RCC 7860 (cell line): Measurements from ENCODE around the gene SLC6A3.
"Not testable (repeated sequence)": the region's sequence is repeated elsewhere in the genome, so short reads cannot be mapped to it uniquely, and the experiment has no call there.

Experiments
- DNase-seq: peaks from one replicate; pipeline ENCODE4 v3.0.0-alpha.2; 2015; ENCODE audit warnings: low spot score
- FAIRE-seq: peaks from 2 replicates; lab custom pipeline; 2012; peaks lifted over from hg19 to GRCh38; lab: Jason Lieb, UNC

The SLC6A3 gene

DNA sequence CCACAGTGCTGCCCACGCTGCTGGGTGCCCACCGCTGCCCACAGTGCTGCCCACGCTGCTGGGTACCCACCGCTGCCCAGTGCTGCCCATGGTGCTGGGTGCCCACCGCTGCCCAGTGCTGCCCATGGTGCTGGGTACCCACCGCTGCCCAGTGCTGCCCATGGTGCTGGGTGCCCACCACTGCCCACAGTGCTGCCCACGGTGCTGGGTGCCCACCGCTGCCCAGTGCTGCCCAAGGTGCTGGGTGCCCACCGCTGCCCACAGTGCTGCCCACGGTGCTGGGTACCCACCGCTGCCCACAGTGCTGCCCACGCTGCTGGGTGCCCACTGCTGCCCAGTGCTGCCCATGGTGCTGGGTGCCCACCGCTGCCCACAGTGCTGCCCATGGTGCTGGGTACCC, 22.7 kb downstream of the SLC6A3 start:
- FAIRE-seq, DNase-seq: not testable (repeated sequence)

GRCh38 chr5:1421521-1422341, 23.5 kb downstream of the SLC6A3 start:
- no peak for DNase-seq
- no peak for FAIRE-seq

DNA sequence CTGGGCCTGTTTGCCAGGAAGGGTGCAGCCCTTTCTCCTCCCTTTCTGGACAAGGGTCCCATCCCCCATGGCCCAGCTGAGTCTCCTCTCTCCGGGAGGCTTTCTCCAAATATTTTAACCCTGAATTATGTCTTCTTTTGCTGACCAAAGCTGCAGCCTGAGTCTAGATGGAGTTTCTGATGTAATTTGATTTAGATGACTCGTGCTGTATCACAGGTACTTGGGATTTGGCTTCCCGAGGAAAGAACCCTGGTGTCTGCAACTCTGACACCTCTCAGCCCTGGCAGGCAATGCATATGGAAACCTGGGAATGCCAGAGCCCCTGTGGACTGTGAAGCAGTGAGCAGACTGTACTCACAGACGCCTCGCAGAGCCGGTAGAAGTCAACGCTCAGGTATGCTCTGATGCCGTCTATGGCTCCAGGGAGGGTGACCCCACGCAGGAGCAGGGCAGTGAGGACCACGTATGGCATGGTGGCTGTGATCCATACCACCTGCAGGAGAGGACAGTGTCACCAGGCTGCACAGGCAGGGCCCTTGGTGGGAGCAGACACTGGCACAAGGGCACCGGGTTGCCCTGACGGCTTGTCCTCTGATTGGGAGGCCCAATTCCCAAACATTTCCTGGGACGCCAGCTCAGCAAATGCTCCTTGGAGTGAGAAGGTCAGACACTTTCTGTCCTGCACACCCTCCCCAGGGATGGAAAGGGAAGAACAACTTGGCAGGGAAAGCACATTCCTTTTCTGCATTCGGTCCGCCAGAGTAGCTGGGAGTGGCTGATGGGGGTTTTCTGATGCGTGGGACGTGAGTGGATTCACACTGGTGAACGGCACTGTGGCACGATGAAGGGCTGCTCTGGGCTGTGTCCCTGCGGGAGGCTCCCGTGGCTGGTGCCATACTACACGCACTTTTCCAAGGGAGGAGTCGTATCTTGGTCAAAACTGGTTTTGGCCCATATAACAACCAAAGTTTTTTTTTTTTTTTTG, 24.7 kb downstream of the SLC6A3 start:
- DNase-seq, result no peak
- no peak for FAIRE-seq

DNA sequence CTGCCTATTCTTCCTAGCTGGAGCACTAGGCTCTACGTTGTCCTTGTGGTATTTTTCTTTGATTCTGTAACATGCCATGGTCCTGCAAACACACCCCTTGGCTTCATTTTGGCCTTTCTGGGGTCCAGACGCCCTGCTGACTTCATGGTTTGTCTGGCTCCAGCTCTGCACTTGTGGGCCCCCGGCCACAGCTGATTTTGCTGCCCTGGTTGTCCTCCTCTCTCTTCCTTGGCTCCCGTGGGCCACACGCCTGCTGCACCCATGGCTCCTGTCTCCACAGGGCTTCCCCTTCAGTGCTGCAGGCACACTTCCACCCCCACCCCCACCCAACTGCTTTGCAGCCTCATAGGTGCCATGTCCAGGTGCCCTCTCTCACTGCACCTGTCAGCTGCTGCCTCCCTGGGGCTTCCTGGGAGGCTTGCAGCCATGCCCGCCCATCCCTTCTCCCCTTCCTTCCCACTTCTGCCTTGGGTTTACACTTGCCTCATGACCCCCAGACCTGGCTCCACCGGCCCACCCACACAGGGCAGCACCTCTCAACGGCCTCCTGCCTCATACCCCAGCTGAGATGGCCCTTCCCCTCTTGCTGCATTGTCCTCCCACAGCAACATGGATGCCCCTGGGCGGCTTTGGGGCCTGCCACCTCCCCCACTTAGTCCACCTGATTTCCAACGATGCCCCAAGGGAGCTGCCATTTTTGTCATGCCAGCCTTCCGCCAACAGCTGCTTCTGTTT, 25.6 kb downstream of the SLC6A3 start:
- FAIRE-seq (no peak), DNase-seq (no peak)

GRCh38 chr5:1418921-1419280, 26.3 kb downstream of the SLC6A3 start:
- DNase-seq (no peak), FAIRE-seq (no peak)

GRCh38 chr5:1418238-1418920, 26.9 kb downstream of the SLC6A3 start:
- FAIRE-seq (no peak), DNase-seq (no peak)

- DNase-seq (no peak), FAIRE-seq (no peak)
Measured at GRCh38 chr5:1417586-1418225, 27.5 kb downstream of the SLC6A3 start.

DNA sequence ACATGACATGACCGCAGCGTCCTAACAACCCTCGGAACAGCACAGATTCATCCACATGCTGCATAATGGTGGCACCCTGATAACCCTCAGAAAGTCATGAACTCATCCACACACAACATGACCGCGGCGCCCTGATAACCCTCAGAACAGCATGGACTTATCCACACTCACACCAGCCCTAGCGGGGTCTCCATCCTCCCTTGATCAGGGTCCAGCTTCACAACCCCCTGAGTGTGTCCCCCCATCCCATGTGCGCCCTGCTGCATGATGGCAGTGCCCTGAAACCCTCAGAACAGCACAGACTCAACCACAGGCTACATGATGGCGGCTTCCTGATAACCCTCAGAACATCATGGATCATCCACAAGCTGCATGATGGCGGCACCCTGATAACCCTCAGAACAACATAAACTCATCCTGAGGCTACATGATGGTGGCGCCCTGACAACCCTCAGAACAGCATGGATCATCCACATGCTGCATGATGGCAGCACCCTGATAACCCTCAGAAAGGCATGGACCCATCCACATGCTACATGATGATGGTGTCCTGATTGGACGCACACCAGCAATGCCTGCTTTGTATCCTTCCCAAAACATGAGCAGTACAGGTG, 28.3 kb downstream of the SLC6A3 start:
- no peak for FAIRE-seq
- no peak for DNase-seq

DNA sequence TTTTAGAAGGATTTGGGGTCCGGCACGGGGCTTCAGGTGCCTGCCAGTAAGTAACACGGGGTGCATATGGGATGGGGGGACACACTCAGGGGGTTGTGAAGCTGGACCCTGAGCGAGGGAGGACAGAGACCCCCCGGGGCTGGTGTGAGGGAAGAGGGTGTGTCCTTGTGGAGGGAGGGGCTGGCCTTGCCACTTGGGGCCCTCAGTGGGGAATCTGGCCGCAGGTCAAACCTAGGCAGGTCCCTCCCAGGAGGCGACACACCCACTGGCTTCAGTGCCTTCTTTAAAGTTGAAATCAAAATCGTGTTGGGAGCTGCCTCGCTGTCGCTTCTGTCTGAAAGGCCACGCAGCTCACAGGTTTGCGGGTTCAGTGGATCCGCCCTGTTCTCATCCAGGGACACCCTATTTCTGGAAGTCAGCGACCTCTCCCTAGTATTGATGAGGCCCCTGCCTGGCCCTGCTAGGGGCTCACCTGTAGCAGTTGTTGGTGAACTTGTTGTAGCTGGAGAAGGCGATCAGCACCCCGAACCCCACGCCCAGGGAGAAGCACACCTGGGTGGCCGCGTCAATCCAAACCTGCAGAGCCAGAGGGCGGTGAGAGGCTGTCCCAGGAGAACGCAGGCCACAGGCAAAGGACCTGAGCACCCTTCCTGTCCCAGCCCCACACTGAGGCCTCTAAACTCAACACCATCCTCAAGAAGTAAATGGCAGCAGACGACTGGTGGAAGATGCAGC, 29.4 kb downstream of the SLC6A3 start:
- FAIRE-seq, result no peak
- DNase-seq, result no peak

DNA sequence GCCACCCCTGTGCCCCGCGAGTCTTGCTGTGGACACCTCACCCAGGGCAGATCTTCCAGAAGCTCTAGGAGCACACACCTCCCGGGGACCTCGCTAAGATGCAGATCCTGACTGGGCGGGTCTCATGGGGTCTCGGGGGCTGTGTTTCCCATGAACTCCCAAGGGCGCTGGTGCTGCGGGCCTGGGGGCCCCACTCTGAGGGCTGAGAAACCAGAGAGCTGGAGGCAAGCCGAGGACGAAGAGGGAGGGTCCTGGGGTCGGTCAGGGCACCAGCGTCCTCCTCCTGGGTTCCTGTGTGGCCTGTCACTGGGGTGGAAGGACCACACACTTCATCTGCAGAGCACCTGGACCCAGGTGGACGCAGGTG, 30.2 kb downstream of the SLC6A3 start:
- no peak for DNase-seq
- FAIRE-seq, result no peak

GRCh38 chr5:1414311-1415058, 30.8 kb downstream of the SLC6A3 start:
- FAIRE-seq, result no peak
- DNase-seq, result no peak

DNA sequence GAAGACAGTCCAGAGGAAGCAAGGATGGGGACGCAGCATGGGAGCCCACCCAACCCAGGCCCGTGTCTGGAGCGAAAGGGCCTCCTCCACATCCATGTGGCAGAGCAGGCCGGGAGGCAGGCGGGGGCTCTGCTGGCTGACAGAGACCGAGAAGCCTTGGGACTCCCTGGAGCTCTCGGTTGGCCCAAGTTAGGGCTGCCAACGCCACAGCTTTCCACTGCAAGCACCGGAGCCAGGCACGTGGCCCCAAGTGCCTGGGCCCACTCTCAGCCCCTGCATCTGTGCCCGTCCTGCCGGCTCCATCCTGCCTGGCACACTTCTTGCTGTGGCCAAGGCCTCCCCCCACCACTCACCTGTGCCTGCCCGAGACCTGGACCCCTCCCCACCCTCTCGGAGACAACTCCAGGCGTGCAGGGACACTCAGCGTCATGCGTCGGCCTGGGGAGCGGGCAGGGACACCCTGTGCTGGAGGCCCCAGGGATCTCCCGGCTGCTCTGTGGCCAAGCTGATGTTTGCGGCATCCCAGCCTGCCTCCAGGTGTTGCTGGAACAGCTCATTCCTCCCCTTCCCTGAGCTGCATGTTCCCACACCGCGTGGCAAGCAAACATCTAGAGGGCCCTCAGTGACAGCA, 31.5 kb downstream of the SLC6A3 start:
- FAIRE-seq (no peak), DNase-seq (no peak)

- FAIRE-seq (no peak), DNase-seq (no peak)
Measured at GRCh38 chr5:1413211-1413610, 32.0 kb downstream of the SLC6A3 start.

- no peak for FAIRE-seq
Measured at GRCh38 chr5:1412621-1413020, 32.6 kb downstream of the SLC6A3 start.

GRCh38 chr5:1412163-1412562, 33.1 kb downstream of the SLC6A3 start:
- DNase-seq (no peak), FAIRE-seq (no peak)

More at GRCh38 chr5:1412621-1413020, 32.6 kb downstream of the SLC6A3 start:
- no peak for DNase-seq

- FAIRE-seq (no peak), DNase-seq (no peak)
Measured at GRCh38 chr5:1411099-1411498, 34.1 kb downstream of the SLC6A3 start.

DNA sequence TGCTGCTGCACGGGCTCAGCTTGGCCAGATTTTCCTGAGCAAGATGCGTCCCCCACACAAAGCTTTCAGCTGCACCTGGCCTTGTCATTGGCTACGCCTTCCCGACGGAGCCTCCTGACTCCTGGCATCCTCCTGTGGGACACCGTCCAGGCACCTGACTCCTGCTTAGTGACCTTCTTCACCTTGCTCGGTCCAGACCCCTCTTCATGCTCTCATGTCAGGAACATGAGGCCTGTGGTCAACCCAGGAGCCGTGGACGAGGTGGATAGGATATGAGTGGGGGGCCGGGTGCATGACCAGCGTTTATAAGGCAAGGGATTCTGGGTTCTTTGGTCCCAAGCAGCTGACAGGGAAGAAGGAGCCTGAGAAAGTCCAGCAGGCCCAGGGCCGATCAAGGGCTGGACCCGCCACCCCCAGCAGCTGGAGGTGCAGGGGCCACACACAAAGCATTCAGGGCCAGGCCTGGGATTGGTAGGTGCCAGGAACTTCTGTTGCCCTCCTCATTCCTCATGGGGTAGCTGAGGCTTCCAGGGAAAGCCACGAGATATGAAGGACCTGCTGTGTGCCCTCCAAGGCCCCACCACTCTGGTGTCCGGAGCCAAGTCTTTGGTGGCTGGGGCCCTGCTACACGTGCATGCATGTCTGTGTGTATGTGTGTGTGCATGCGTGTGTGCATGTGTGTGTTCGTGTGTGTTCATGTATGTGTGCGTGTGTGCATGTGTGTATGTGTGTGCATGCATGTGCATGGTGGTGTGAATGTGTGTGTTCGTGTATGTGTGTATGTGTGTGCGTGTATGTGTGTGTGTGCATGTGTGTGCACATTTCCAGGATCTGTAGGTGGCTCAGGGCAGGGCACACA, 34.9 kb downstream of the SLC6A3 start:
- DNase-seq (no peak), FAIRE-seq (no peak)
